Heart left ventricle (tissue), 13 donors: ENCODE data around the gene WNT7B.

Experiments used
- CTCF ChIP-seq, 12 donors: fragments of 200-600 bp; sonication (generic) in 4 of 12; IDR thresholded peaks; one replicate each; pipeline versions ENCODE4 v1.5.0 to v1.8.0; 2018 to 2022; ENCODE audit warnings: antibody characterized with exemption in 12 of 12, mild to moderate bottlenecking in 5 of 12
- POLR2A ChIP-seq, 2 donors: fragments of 450-650 bp; IDR thresholded peaks; one replicate each; pipeline ENCODE4 v1.6.1; 2017; ENCODE audit warnings: antibody characterized with exemption in 2 of 2, mild to moderate bottlenecking in 2 of 2, moderate library complexity in 2 of 2
- donor health status: ischemic (EF 13 %, LVEDD 7.1; RV severe dilation, severe dysfunction).
- donor health status: DM: no; HTN: yes; CAD: no.
- donor health status: DM: no; HTN: no; CAD: no.
- donor health status: ischemic (EF 25% LVEDD 6.9; RV normal size, moderate dysfunction).
- donor health status: ischemic (EF 25% LVEDD 5.7; RV mildly dilated, moderate dysfunction).
- donor health status: ischemic (EF 35%, LVEDD 5.7; RV mildly dilated, moderate dysfunction).
- donor health status: nonischemic (EF 11% LVEDD 7.7; RV severe dilation, severe dysfunction).
- donor health status: DM: yes; HTN: yes; CAD: no.
- donor health status: PGD.
- donor health status: ischemic (EF 29% LVEDD 5.4; RV normal size, mild dysfunction).
- donor health status: nonischemic (EF 23%, LVEDD 6.1; RV moderate dilation, normal function).

GRCh38 chr22:45977003-45977411, at the start of gene WNT7B:
- TF ChIP-seq POLR2A (IDR thresholded peaks at IDR 0.05) (no peak), CTCF (IDR thresholded peaks at IDR 0.05) (no peak)
